ENCODE results near the gene ARHGEF19. TPM values are rescaled to one million over a fixed set of nuclear protein-coding genes. Genes with fewer than 3 reads are reported as not detected.
"Not testable (repeated sequence)": the region's sequence is repeated elsewhere in the genome, so short reads cannot be mapped to it uniquely, and the experiment has no call there.

Gene ARHGEF19
- total RNA-seq, 1 donor from 2014 or later: 8.5 TPM

DNA sequence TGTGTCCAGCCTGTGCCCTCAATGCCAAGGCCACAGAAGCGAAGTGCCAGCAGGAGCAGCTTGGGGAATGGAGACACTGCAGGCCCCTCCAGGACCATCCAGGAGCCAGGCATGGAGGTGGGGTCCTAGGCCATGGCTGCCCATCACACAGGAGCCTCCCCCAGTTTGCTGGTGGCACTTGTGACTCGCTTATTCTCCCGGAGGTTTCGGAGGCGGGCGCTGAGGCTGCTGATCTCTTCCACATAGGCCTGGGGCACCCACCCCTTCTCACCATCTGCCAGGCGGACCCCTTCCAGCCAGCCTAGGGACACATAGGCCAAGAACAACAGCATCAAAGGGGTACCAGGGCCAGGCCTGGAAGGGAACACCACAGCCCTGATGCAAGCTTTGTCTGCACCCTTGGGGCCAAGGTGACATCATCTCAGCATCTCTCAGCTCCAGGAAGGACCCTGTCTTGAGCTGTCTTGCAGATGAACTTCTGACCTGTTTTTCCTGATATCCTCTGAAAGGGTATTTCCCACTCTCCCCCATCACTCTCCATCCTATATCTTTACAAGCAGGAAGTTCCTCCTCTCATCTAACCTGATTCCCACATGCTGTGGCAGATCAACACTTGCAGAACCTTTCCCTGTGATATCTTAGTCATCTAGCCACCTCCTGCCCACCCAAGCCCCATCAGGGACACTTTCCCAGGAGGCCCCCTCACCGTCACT lies 13.9 kb downstream of the ARHGEF19 start:
- Mint-ChIP-seq H3K36me3 (ENCODE audit: low read depth) (peaks cover 2% of the 10 kb centered on the region), H3K4me3 (no peak overlapping the region), H3K27me3 (peaks cover 2% of the 10 kb centered on the region), H3K4me1 (peaks cover 11% of the 10 kb centered on the region), H3K27ac (no peak overlapping the region), H3K9me3 (no peaks in the 10 kb centered on the region)
- intact Hi-C loops (cut with micrococcal nuclease): no loop called here
- no peak for DNase-seq

DNA sequence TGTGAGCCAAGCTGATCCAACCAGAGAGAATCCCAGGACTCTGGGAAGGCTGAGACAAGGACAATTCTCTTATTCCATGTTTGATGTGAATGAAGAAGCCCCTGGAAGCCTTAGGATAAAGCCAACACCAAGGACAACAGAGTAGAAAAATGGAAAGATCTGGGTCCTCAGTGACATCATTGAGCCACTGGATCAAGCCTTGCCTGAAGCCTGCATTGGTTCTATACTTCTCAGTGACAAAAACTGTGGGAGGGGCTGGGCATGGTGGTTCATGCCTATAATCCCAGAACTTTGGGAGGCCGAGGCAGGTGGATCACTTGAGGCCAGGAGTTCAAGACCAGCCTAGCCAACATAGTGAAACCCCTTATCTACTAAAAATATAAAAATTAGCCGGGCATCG lies 15.6 kb downstream of the ARHGEF19 start:
- H3K4me3 Mint-ChIP-seq: no peak overlapping the region
- H3K9me3 Mint-ChIP-seq: no peaks in the 10 kb centered on the region
- H3K27ac Mint-ChIP-seq: no peak overlapping the region
- no peak for DNase-seq
- H3K36me3 Mint-ChIP-seq (ENCODE audit: low read depth): no peaks in the 10 kb centered on the region
- H3K4me1 Mint-ChIP-seq: peaks cover 11% of the 10 kb centered on the region
- intact Hi-C loops (cut with micrococcal nuclease): no loop called here
- peaks cover 2% of the 10 kb centered on the region for H3K27me3 Mint-ChIP-seq

DNA sequence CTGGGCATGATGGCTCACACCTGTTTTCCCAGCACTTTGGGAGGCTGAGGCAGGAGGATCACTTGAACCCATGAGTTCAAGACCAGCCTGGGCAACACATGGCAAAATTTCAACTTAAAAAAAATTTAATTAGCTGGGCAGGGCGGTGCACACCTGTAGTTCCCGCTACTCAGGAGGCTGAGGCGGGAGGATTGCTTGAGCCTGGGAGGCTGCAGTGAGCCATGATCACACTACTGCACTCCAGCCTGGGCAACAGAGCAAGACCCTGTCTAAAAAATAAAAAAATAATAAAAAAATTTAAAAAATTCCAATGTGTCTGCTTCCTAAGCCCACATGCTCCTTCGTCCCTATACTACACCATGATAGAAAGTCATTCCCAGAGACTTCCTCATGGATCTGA lies 16.3 kb downstream of the ARHGEF19 start:
- DNase-seq; H3K4me3 Mint-ChIP-seq; intact Hi-C loops (cut with micrococcal nuclease); H3K36me3 Mint-ChIP-seq (ENCODE audit: low read depth); H3K27ac Mint-ChIP-seq; H3K9me3 Mint-ChIP-seq; H3K27me3 Mint-ChIP-seq: not testable (repeated sequence)
- H3K4me1 Mint-ChIP-seq: peaks cover 11% of the 10 kb centered on the region

DNA sequence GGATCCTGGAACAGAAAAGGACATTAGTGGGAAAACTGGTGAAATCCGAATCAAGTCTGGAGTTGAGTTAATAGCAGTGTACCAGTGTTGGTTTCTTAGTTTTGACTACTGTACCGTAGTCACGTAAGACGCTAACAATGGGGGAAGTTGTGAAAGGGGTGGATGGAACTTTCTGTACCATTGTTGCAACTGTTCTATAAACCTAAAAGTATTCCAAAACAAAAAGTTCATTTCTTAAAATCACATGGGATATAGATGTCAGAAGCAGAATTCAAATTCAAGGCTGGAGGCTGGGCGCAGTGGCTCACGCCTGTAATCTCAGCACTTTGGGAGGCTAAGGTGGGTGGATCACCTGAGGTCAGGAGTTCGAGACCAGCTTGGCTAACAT lies 16.9 kb downstream of the ARHGEF19 start:
- Mint-ChIP-seq H3K27ac (no peak overlapping the region), H3K9me3 (no peaks in the 10 kb centered on the region), H3K4me1 (peaks cover 11% of the 10 kb centered on the region), H3K4me3 (no peak overlapping the region), H3K36me3 (ENCODE audit: low read depth) (no peaks in the 10 kb centered on the region), H3K27me3 (peaks cover 6% of the 10 kb centered on the region)
- intact Hi-C loops (cut with micrococcal nuclease): no loop called here
- DNase-seq: no peak

DNA sequence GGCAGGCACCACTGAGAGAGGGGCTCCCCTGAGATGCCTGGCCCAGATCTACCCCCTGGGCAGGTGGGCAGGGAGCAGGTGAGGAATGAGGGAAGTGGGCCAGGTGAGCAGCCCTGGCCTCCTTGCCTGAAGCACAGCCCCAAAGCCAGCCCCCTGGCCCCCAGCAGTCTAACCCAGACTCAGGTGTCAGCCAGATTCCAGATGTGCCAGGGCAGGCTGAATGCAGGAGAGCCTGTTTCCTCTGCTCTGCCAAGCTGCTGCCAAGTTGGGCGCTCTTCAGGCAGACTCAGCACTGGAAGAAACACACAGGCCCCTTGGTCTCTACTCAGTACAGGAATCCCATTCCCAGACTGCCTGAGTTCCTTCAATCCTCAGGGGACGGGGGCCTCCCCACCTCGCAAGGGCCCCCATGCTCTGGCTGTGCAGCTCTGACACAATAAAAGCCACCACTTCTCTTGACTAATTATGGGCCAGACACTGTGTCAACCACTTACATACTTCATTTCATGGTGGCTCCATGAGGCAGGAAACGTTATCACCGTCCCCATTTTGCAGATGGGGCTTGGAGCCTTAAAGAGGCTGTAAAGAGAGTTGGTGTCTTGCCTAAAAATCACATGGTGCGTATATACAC lies 20.4 kb downstream of the ARHGEF19 start:
- no peak for DNase-seq
- intact Hi-C loops (cut with micrococcal nuclease): no loop called here
- Mint-ChIP-seq H3K36me3 (ENCODE audit: low read depth) (no peaks in the 10 kb centered on the region), H3K27me3 (peaks cover 9% of the 10 kb centered on the region), H3K9me3 (no peaks in the 10 kb centered on the region), H3K4me1 (no peaks in the 10 kb centered on the region), H3K27ac (no peak overlapping the region), H3K4me3 (no peak overlapping the region)

DNA sequence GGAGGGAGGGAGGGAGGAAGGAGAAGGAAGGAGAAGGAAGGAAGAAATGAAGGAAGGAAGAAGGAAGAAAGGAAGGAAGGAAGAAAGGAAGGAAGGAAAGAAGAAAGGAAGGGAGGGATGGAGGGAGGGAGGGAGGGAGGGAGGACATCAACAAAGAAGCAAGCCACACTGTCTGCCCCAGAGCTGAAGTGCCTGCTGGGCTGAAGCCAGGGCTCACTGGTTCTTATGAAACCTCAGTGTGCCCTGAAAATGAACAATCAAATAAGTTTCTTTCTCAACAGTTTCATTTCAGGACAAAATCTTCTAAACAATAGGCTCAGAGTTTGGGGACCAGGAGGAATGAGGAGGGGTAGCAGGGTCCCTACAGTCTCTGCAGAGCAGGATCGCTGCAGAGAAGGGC lies 21.1 kb downstream of the ARHGEF19 start:
- Mint-ChIP-seq H3K27ac (no peak overlapping the region), H3K9me3 (no peaks in the 10 kb centered on the region), H3K4me3 (no peak overlapping the region), H3K27me3 (peaks cover 9% of the 10 kb centered on the region), H3K36me3 (ENCODE audit: low read depth) (no peaks in the 10 kb centered on the region), H3K4me1 (no peaks in the 10 kb centered on the region)
- no peak for DNase-seq
- intact Hi-C loops (cut with micrococcal nuclease): no loop called here

DNA sequence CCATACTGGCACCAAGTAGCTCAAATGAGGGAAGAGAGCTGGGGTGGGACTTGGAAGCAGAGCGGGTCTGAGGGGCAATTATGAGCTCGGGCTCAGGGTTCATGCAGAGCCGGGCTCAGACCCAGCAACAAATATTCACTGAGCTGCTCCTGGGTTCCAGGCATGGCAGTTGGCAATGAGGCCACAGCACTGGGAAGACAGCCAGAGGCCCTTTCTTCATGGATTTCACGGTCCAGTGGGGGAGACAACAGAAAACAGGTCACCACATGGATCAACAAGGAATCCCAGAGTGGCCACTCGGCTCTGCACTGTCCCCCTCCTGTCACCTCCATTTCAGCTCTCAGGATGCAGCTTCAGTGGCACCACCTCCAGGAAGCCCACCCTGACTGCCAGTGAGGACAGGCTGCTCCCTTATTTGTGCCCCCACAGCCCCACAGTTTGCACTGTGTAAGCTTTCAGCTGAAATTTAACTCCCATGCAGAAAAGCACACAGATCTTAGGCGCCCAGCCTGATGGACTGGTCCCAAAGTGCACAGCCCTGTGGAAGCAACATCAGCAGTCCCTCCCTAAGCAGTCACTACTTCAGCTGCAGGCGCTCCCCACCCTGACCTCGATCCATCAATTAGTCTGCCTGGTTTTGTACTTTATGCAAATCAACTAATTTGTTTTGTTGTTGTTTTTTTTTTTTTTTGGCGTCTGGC lies 22.4 kb downstream of the ARHGEF19 start:
- H3K9me3 Mint-ChIP-seq: no peaks in the 10 kb centered on the region
- DNase-seq: no peak
- no peak overlapping the region for H3K27ac Mint-ChIP-seq
- intact Hi-C loops (cut with micrococcal nuclease): no loop called here
- no peaks in the 10 kb centered on the region for H3K36me3 Mint-ChIP-seq (ENCODE audit: low read depth)
- no peaks in the 10 kb centered on the region for H3K4me1 Mint-ChIP-seq
- H3K27me3 Mint-ChIP-seq: peaks cover 9% of the 10 kb centered on the region
- no peak overlapping the region for H3K4me3 Mint-ChIP-seq

DNA sequence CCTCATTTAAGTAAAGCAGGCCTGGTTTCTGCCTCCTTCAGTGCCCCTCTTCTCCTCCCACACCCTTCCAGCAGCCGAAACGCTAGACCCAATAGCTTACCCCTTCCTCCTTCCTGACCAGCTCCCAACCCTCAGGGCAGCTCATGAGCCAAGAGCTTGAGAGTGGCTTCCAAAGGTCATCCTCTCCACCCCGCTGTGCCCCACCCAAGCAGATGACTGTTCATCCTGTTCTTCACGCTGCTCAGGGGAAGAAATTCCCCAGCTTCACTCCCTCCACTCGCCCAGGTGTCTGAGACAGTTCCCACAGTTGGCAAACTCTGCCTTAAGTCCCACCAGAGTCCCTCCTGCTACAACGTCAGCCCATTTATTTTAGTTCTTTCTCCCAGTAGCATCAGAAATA lies 23.4 kb downstream of the ARHGEF19 start:
- H3K27me3 Mint-ChIP-seq: peaks cover 7% of the 10 kb centered on the region
- no peak for DNase-seq
- no peaks in the 10 kb centered on the region for H3K36me3 Mint-ChIP-seq (ENCODE audit: low read depth)
- H3K9me3 Mint-ChIP-seq: no peaks in the 10 kb centered on the region
- H3K27ac Mint-ChIP-seq: no peak overlapping the region
- no peaks in the 10 kb centered on the region for H3K4me1 Mint-ChIP-seq
- intact Hi-C loops (cut with micrococcal nuclease): no loop called here
- H3K4me3 Mint-ChIP-seq: no peak overlapping the region

DNA sequence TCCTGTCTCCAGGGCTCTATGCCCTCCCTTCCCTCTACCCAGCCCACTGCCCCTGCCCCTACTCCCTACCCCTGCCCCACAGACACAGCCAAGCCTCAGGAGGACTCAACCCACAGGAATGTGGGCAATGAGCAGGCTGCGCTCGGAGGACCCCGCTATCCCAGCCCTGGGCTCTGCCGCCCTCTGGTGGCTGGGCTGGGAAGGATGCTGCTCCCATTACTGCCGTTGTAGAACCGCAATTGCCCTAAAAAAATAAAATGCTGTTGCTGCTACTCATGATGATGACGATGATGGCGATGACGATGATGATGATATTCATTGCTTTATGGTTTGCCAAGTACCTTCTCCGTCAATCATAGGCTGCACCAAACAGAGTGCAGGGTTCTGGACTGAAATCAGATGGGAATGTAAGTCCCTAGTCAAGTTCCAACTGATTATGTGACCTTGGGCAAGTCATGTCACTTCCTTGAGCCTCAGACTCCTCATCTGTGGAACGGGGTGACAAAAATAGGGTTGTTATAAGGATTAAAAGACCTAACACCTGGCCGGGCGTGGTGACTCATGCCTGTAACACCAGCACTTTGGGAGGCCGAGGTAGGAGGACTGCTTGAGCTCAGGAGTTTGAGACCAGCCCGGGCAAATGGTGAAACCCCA lies 24.6 kb downstream of the ARHGEF19 start:
- no peaks in the 10 kb centered on the region for H3K9me3 Mint-ChIP-seq
- no peak overlapping the region for H3K4me3 Mint-ChIP-seq
- peak; percentile 94 for DNase-seq
- H3K27ac Mint-ChIP-seq: no peak overlapping the region
- intact Hi-C loops (cut with micrococcal nuclease): loop anchor here (1.0 to 2.0 kb wide), 2 partner anchors 57 to 109 kb away; no protein-coding TSS in a partner anchor
- no peaks in the 10 kb centered on the region for H3K36me3 Mint-ChIP-seq (ENCODE audit: low read depth)
- H3K27me3 Mint-ChIP-seq: peaks cover 7% of the 10 kb centered on the region
- H3K4me1 Mint-ChIP-seq: no peaks in the 10 kb centered on the region

DNA sequence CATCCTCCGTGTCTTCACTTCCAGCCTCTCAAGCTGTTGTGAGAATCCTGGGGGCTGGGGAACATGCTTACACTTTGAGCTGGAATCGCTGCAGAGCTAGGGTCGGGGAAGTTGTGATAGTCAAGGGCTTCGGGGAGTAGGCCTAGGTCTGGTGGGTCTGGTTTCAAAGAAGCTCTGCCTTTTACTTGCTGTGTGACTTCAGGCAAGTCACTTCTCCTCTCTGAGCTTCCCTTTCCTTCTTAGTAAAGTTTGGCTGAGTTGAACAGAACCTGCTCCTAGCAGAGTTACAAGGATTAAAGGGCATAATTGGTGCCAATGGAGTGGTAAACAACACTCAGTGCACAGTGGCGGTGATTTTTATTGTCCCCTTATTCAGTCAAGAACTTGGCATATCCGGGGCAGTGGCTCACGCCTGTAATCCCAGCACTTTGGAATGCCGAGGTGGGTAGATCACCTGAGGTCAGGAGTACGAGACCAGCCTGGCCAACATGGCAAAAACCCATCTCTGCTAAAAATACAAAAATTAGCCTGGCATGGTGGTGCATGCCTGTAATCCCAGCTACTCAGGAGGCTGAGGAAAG lies 25.7 kb downstream of the ARHGEF19 start:
- Mint-ChIP-seq H3K4me3 (no peak overlapping the region), H3K36me3 (ENCODE audit: low read depth) (no peaks in the 10 kb centered on the region), H3K27ac (no peak overlapping the region), H3K27me3 (peaks cover 7% of the 10 kb centered on the region), H3K9me3 (no peaks in the 10 kb centered on the region), H3K4me1 (no peaks in the 10 kb centered on the region)
- DNase-seq: no peak
- intact Hi-C loops (cut with micrococcal nuclease): loop anchor here (1.0 to 2.0 kb wide), 2 partner anchors 58 to 107 kb away; no protein-coding TSS in a partner anchor

DNA sequence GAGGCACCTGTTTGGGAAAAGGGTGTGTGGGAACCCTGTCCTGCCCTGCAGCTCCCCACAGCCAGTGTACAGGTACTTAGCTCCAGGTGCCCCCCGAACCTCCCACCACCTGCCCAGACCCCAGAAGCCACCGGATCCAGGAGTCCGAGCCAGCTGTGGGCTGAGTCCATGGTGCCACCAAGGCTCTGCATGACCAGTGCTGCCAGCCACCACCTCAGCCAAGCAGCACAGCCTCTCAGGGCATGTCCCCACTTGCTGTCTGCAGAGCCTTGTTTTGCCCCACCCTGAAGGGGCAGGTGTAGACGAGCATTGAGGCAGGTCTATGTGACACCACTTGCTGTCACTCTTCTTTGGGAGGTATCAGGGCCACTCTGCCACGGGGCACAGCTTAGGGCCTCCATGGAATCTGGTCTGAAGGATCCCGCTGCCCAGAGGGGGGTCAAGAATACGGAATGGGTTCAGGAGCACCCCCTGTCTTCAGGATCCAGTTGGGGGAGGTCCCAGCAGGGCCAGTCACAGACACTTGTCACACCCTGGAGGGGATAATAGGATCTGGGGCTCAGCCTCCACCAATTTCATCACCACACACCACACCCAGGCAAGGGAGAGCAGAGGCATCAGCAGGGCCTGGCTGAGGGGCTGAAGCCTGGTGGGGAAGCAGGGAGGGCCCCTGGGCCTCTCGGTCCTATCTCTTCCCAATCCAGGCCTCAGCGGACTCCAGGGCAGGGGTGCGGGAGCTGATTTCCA lies 27.7 kb downstream of the ARHGEF19 start:
- no peaks in the 10 kb centered on the region for H3K36me3 Mint-ChIP-seq (ENCODE audit: low read depth)
- no peak overlapping the region for H3K27ac Mint-ChIP-seq
- intact Hi-C loops (cut with micrococcal nuclease): no loop called here
- DNase-seq: no peak
- H3K4me3 Mint-ChIP-seq: no peak overlapping the region
- no peaks in the 10 kb centered on the region for H3K4me1 Mint-ChIP-seq
- H3K27me3 Mint-ChIP-seq: peaks cover 4% of the 10 kb centered on the region
- no peaks in the 10 kb centered on the region for H3K9me3 Mint-ChIP-seq

DNA sequence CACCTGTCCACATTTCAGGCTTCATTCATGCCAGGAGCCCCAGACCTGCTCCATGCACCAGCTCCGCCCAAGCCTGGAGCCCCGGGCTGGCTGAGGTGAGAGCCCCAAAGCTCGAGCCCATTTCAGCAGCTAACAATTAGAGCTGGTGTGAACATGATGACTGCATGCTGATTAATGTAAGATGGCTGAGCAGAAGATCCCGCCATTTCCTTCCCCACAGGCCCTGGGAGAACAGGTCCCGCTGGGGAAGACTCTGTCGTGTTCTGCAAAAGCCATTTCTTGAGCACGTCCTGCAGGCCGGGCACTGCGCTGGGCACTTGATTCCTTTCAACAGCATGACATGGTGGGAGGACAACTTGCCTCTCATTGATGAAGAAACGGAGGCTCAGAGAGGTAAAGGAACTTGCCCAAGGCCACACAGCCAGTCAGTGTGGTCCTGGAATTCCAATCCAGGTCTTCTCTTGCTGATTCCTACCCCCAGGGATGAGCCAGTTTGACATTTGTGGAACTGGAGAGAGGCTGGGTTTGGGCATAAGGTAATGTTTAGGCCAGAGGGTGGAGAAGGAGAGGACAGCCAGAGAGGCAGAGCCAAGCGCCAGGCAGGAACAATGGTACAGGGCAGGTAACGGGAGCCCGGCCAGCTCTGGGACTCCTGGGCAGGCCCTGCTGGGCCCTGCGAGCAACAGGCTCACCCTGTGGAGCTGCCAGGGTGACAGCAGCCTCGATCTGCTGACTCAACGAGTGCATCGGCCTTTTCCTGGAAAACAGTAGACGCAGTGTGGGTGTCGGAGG lies 28.5 kb downstream of the ARHGEF19 start:
- Mint-ChIP-seq H3K4me3 (no peak overlapping the region), H3K9me3 (no peaks in the 10 kb centered on the region), H3K4me1 (no peaks in the 10 kb centered on the region), H3K27ac (no peak overlapping the region), H3K27me3 (peaks cover 1% of the 10 kb centered on the region), H3K36me3 (ENCODE audit: low read depth) (no peaks in the 10 kb centered on the region)
- intact Hi-C loops (cut with micrococcal nuclease): no loop called here
- DNase-seq: no peak

DNA sequence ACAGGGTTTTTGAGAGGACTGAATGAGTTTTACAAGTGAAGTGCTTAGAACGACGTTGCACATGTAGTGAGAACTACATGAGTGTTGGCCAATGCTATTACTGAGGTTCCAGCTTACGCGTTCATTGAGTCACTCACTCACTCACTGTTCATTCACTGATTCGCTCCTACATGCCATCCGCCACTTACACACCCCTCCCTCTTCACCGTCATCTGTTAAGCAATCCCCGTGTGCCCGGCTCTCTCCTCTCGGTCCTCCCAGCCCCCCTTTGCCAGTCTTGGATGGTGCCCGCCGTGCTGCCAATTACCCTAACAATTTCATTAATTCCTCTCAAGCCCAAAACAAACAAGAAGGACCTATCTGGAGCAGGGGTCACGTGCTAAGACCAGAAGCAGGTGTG lies 29.3 kb downstream of the ARHGEF19 start:
- Mint-ChIP-seq H3K27ac (no peak overlapping the region), H3K27me3 (peaks cover 2% of the 10 kb centered on the region), H3K9me3 (no peaks in the 10 kb centered on the region), H3K36me3 (ENCODE audit: low read depth) (no peaks in the 10 kb centered on the region), H3K4me3 (no peak overlapping the region), H3K4me1 (no peaks in the 10 kb centered on the region)
- intact Hi-C loops (cut with micrococcal nuclease): no loop called here
- no peak for DNase-seq

Data from activated CD4-positive, alpha-beta T cell treated with anti-CD3 and anti-CD28 coated beads, Interleukin-2, amount 10 ng/mL, durations not matched to agents 24 days and 14 days (primary cell).